ENCODE measurements around the gene CHAD.
A peak's percentile ranks its signal among the peaks of the same experiment; 100 is the strongest.
"Not testable (repeated sequence)": the region's sequence is repeated elsewhere in the genome, so short reads cannot be mapped to it uniquely, and the experiment has no call there.

Gene CHAD

DNA sequence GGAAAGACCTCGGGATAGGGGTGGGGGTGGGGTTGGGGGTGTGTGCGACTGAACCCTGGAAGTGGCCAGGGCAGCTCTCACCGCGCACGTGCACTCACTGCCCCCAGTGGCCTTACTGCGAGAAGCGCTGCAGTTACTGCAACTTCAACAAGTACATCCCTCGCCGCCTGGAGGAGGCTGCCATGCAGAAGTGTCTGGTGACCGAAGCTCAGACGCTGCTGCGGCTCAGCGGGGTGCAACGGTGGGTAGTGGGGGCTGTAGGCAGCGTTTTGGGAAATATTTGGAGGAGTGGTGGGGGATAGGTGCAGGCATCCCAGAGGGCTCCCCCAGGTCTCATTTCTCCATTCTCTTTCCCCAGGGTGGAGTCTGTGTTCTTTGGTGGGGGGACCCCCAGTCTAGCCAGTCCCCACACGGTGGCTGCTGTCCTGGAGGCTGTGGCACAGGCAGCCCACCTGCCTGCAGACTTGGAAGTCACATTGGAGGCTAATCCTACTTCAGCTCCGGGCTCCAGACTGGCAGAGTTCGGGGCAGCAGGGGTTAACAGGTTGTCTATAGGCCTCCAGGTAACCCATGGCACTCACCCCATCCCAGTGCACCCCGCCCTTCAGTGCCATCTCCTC, 11.0 kb upstream of the CHAD start:
- peaks cover 31% of the 10 kb centered on the region for H3K4me1 Mint-ChIP-seq
- DNase-seq, result peak; percentile 80
- H3K27me3 Mint-ChIP-seq (ENCODE audit: low read depth, poor library complexity), result peaks cover 38% of the 10 kb centered on the region
- peak overlapping the region; percentile 84 for H3K4me3 Mint-ChIP-seq
- peaks cover 25% of the 10 kb centered on the region for H3K36me3 Mint-ChIP-seq (ENCODE audit: low read depth)
- no peak overlapping the region for H3K27ac Mint-ChIP-seq
- TF ChIP-seq, protein P1, sequence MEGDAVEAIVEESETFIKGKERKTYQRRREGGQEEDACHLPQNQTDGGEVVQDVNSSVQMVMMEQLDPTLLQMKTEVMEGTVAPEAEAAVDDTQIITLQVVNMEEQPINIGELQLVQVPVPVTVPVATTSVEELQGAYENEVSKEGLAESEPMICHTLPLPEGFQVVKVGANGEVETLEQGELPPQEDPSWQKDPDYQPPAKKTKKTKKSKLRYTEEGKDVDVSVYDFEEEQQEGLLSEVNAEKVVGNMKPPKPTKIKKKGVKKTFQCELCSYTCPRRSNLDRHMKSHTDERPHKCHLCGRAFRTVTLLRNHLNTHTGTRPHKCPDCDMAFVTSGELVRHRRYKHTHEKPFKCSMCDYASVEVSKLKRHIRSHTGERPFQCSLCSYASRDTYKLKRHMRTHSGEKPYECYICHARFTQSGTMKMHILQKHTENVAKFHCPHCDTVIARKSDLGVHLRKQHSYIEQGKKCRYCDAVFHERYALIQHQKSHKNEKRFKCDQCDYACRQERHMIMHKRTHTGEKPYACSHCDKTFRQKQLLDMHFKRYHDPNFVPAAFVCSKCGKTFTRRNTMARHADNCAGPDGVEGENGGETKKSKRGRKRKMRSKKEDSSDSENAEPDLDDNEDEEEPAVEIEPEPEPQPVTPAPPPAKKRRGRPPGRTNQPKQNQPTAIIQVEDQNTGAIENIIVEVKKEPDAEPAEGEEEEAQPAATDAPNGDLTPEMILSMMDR (IDR thresholded peaks at IDR 0.05), result peak; percentile 43
- H3K9me3 Mint-ChIP-seq, result no peaks in the 10 kb centered on the region

- no peaks in the 10 kb centered on the region for H3K9me3 Mint-ChIP-seq
- DNase-seq, result peak; percentile 89
- TF ChIP-seq, protein P1 (IDR thresholded peaks at IDR 0.05), result peak; percentile 75
- H3K27me3 Mint-ChIP-seq (ENCODE audit: low read depth, poor library complexity), result peaks cover 47% of the 10 kb centered on the region
- peaks cover 31% of the 10 kb centered on the region for H3K4me1 Mint-ChIP-seq
- H3K4me3 Mint-ChIP-seq, result peak within 1 kb of the TSS; percentile 84
- peaks cover 25% of the 10 kb centered on the region for H3K36me3 Mint-ChIP-seq (ENCODE audit: low read depth)
- peak within 1 kb of the TSS; percentile 98 for H3K27ac Mint-ChIP-seq
Measured at GRCh38 chr17:50478391-50479381, 10.0 kb upstream of the CHAD start, which contains the start of gene RSAD1. Gene RSAD1 (plus strand): TSS chr17:50478860. CDS start chr17:50478885, 25 bp downstream.

DNA sequence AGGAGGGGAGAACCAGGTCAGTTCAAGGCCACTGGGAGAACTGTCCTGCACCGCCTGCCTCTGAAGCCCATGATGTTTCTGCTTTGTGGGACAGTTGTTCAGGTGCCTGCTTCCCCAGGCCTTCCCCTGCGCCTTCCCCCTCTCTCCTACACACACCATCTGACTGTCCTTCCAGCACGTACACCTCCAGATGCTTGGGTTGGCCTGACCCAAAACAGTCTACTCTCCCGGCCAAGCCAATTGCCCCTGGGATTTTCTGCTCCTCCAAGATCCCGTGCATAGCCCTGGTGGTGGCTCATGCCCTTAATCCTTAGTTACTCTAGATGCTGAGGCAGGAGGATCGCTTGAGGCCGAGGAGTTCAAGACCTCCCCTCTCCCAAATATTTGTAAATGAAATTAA, 9.3 kb upstream of the CHAD start:
- H3K4me3 Mint-ChIP-seq, result peak overlapping the region; percentile 82
- H3K27me3 Mint-ChIP-seq (ENCODE audit: low read depth, poor library complexity), result peaks cover 54% of the 10 kb centered on the region
- peaks cover 30% of the 10 kb centered on the region for H3K4me1 Mint-ChIP-seq
- peaks cover 32% of the 10 kb centered on the region for H3K36me3 Mint-ChIP-seq (ENCODE audit: low read depth)
- TF ChIP-seq, protein P1 (IDR thresholded peaks at IDR 0.05), result no peak
- H3K9me3 Mint-ChIP-seq, result no peaks in the 10 kb centered on the region
- DNase-seq, result no peak
- H3K27ac Mint-ChIP-seq, result peak overlapping the region; percentile 98

GRCh38 chr17:50476545-50477315, 8.1 kb upstream of the CHAD start:
- no peak overlapping the region for H3K27ac Mint-ChIP-seq
- H3K36me3 Mint-ChIP-seq (ENCODE audit: low read depth), result peaks cover 36% of the 10 kb centered on the region
- DNase-seq, result no peak
- H3K27me3 Mint-ChIP-seq (ENCODE audit: low read depth, poor library complexity), result peaks cover 65% of the 10 kb centered on the region
- H3K4me1 Mint-ChIP-seq, result peaks cover 25% of the 10 kb centered on the region
- TF ChIP-seq, protein P1 (IDR thresholded peaks at IDR 0.05), result no peak
- H3K4me3 Mint-ChIP-seq, result peak overlapping the region; percentile 16
- no peaks in the 10 kb centered on the region for H3K9me3 Mint-ChIP-seq

DNA sequence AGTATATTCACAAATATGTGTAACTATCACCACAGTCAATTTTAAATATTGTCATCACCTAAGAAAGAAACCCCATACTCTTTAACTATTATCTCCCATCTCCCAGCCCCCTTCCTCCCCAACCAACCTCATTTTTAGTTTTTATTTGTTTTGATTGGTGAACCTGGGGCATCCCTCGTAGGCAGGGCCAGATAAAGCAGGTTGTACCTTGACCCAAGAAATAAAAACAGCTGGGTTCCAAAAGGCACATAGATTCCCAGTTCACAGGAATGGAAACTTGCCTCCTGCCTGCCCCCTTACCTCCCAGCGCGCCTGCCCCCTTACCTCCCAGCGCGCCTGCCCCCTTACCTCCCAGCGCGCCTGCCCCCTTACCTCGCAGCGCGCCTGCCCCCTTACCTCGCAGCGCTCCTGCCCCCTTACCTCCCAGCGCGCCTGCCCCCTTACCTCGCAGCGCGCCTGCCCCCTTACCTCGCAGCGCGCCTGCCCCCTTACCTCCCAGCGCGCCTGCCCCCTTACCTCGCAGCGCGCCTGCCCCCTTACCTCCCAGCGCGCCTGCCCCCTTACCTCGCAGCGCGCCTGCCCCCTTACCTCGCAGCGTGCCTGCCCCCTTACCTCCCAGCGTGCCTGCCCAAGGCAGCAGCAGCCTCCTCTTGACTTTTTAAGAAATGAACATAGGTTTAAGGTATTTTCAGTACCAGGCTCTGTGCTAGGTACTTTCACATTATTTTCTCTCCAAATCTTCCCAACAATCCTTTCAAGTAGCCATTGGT, 7.3 kb upstream of the CHAD start:
- DNase-seq, H3K27ac Mint-ChIP-seq, H3K9me3 Mint-ChIP-seq: not testable (repeated sequence)
- H3K36me3 Mint-ChIP-seq (ENCODE audit: low read depth), result peaks cover 37% of the 10 kb centered on the region
- peaks cover 26% of the 10 kb centered on the region for H3K4me1 Mint-ChIP-seq
- peaks cover 71% of the 10 kb centered on the region for H3K27me3 Mint-ChIP-seq (ENCODE audit: low read depth, poor library complexity)
- peak overlapping the region; percentile 16 for H3K4me3 Mint-ChIP-seq

Measured in nephron progenitor cell (in vitro differentiated cells).